Stimulated activated CD8-positive, alpha-beta memory T cell treated with anti-CD3 and anti-CD28 coated beads, Interleukin-15, amount 100 ng/mL, for 24 hours (primary cell): ENCODE measurements around the gene P2RY13.

Source experiments
- DNase-seq: peaks from one replicate; pipeline ENCODE4 v3.0.0-alpha.2; 2020; ENCODE audit warnings: low read depth

The P2RY13 gene

DNA sequence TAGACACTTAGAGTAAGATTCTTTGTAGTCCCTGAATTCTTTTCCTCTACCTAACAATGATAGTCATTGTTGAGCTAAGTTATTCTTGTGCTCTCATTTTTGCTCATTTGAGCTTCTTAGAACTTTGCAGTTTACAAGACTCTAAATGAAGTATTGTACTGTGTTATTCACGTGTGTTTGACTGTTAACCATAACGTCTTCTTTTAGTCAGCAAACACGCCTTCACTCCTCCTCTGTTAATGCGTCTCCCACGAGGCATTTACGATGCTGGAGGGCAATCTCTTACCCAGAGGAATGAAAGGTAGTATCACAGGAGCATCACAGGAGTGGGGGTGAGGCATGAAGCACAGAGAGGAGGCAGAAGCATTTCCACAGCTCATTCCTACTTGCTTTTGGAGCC lies 36.2 kb downstream of the P2RY13 start:
- no peak for DNase-seq

DNA sequence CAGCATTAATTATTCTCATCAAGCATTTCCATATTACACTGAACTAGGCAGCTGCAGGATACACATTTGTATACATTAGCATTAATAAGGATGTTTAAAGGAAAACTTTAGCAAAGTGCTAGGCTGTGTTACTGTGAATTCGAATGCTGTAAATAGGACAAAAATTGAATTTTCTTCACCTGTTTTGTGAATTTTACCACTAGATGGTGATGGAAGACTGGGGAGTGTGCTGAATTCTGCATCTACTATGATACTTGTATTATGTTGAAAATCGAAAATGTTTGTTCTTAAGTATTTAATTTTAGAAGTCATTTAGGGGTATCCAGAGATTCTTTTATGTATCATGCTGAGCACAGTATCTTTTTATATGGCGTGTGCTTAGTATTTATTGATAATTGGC lies 38.7 kb downstream of the P2RY13 start:
- no peak for DNase-seq

DNA sequence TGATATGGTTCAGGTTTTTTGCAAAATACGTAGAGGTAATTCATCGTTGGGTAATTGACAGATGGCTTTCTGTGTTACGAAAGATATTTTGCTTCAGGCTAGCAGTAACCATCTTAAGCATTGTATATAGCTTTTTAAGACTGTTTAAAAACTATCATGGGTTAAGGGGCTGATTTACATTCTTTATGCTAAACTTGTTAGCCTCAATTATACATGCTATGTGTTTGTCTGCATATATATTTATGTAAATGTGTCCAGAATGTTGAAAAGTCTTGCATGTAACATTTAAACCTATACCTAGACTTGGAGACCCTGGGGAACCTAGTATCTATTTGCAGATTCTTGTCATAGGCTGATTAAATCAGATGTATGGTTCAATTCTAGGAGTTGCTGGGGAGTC lies 39.9 kb downstream of the P2RY13 start:
- no peak for DNase-seq

DNA sequence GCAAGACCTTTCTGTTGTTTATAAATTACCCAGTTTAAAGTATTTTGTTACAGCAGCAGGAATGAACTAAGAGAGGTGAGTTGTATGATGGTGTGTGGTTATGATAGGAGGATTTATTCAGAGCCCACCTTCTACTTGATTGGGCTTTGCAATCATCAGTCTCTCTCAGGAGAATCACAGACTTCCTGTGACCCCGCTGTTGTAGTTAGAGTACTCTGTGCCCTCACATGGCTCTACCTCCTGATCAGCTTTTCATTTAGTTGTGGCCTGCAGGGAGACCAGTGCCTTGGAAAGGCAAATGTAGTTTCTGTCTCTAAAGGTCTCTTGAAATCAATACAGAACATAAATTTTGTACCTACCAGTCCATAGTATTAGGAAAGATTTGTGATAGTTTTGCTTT lies 43.4 kb downstream of the P2RY13 start:
- DNase-seq: no peak

DNA sequence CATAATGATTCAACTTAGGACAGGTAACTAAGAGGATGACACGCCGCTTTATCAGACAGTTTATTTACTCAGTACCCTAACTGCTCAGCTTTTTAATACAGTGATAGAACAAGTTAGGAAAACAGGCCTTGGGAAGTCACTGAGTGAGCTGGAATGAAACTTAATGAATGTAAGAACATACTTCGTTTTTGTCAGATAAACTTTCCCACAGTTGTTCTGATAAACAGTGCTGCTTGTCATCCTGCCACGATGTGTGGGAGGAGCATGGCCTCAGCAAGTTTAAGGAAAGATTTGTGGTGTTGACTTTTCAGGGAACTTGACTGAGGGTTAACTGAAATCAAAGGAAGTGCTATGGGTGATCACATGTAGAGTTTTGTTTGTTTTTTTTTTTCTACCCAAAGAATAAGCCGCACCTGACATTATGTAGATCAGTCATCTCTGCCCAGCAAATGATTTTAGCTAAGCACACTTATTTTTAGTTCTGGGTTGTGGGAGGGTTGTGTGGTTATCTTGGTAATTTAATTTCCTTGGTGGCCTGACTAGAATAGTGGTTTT lies 45.4 kb downstream of the P2RY13 start:
- no peak for DNase-seq

DNA sequence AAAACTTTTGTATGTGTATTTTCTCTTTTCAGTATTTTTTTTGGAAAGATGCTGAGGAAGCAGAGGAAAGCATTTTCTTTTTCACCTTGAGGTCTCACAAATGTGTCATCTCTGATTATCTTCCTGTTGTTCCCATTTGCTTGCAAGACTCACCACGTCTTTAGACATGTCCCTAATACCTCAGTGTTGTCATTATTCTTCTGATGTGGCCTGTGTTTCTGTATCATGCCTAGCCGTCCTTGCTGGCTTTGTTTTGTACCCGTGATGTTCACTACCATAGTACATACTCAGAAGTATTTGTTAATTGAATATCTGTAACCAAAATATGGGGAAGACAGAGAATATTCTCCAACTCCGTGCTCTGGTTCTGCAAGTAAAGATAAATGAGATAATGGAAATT lies 46.0 kb downstream of the P2RY13 start:
- DNase-seq: no peak

DNA sequence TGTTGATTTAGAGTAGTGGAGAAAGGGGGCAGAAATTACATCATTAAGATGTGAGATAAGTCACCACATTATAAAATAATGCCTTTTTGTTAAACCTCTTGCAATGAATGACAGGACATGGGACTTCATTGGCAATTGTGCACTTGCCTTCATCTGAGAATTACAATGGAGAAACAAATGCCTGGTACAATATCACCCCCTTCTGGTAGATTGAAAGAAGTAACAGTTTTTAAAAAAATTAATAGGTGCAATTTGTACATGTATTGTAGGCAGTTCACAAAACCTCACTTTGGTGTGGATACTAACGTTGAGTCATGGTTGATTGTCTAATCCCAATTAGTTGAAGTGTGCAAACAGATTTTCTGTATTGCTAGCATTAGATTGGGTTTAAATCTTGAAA lies 46.4 kb downstream of the P2RY13 start:
- no peak for DNase-seq

DNA sequence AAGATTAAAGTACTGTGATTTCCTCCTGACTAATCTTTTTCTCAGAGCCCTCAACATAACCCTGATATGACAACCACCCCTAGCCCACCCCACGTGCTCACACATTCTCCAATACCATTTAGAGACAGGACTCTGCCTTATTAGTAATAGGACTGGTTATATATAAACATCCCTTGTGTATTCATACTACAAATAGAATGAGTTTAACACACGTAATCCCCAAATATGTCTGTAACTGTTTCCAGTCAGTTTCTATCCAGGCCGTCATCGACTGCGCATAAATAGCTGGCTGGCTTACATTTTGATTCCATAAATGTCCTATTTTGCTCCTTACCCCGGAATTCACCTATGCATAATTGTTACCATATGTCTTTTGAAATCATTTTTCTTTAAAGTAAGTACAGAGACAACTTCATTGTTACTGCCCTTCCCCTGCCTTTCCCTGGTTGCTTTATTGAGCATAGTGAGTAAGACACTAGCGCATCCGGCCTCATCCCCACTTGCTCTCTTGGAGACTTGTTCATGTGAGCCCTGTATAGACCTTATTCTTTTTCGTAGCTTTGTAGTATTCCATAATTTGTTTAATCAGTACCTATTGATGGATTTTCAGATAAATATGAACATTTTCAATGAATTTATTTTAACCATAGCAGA lies 47.6 kb downstream of the P2RY13 start:
- no peak for DNase-seq

DNA sequence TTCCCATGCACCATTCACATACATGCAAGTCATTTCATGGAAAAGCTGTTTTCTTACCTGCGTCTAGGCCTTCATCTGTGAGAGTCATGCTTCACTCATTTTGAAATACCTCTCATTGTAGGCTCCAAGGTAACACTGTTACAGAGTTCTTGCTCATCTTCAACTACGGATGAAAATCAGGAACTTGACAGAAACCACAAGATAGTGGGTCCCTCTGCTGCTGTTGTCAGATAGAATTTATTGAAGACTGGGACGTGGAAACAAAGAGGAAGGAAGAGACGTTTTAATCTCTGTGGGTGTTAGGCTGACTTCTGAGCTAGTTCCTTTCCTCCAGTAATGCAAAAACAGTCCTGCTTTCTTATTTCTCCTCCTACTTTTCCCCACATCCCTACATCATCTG lies 51.1 kb downstream of the P2RY13 start, which contains the start of gene P2RY14:
P2RY14 (minus strand) TSS at position 313 of the 400 bp plus-strand sequence. CDS start 64,226 bp downstream, outside the sequence.
- DNase-seq: no peak

DNA sequence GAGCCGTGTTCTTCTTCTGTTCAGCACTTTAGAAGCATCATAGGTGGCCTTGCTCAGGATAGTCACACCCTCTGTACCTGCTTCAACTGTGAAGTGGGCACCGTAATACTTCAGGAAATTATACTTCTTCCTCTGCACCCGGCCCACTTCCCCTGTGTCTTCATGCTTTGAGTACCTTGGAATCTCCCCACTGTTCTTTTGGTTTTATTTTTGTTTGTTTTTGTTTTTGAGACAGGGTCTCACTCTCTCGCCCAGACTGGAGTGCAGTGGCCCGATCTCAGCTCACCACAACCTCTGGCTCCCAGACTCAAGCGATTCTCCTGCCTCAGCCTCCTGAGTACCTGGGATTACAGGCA lies 52.7 kb downstream of the P2RY13 start:
- DNase-seq: no peak
